ENCODE measurements around the gene TEAD1.

The TEAD1 gene

DNA sequence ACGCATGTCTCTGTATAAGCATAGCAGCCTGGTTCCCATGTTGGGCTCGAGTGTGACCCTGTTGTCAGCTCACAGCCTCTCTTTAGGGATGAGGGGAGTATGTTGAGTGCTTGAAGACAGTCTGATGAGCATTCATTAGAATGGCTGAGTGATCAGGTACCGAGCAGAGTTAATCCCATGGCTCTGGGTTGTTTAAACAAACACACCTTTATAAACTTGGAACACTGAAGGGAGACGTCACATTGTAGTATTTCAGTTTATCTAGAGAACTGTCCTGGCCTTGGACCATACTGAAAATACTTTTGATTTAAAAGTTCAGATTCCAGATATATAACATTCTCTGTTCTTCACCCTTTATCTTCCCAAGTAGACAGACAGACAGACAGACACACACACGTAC lies 76.0 kb downstream of the TEAD1 start:
- no peak for DNase-seq (ENCODE audit: low read depth)
- no peak overlapping the region for H3K4me3 ChIP-seq (ENCODE audit: low read depth, low read length)
- TF ChIP-seq, protein P1, sequence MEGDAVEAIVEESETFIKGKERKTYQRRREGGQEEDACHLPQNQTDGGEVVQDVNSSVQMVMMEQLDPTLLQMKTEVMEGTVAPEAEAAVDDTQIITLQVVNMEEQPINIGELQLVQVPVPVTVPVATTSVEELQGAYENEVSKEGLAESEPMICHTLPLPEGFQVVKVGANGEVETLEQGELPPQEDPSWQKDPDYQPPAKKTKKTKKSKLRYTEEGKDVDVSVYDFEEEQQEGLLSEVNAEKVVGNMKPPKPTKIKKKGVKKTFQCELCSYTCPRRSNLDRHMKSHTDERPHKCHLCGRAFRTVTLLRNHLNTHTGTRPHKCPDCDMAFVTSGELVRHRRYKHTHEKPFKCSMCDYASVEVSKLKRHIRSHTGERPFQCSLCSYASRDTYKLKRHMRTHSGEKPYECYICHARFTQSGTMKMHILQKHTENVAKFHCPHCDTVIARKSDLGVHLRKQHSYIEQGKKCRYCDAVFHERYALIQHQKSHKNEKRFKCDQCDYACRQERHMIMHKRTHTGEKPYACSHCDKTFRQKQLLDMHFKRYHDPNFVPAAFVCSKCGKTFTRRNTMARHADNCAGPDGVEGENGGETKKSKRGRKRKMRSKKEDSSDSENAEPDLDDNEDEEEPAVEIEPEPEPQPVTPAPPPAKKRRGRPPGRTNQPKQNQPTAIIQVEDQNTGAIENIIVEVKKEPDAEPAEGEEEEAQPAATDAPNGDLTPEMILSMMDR (IDR thresholded peaks at IDR 0.05; ENCODE audit: low read depth, low read length, missing control alignments): no peak
- in situ Hi-C loops (cut with HindIII; ENCODE audit: low sequenced_read_pairs): no loop called here

DNA sequence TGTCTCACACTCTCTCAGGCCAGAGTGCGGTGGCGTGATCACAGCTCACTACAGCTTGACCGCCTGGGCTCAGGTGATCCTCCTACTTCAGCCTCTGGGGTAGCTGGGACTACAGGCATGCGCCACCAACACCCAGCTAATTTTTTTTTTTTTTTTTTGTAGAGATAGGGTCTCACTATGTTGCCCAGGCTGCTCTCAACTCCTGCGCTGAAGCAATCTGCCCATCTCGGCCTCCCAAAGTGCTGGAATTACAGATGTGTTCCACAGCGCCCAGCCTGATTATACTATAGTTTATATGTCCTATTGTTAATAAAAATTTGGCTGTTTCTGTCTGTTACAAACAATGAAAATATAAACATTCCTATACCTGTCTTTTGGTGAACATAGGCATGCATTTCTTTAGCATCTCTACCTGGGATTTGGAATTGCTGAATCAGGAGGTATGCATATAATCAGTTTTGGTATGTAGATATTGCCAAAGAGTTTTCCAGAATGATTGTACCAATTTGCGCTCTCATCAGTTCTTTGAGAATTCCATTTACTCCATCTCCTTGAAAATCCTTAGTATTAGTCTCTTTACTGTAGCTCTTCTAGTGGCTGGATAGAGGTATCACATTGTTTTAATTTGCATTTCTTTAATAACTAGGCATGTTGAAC lies 78.8 kb downstream of the TEAD1 start:
- TF ChIP-seq, protein P1 (IDR thresholded peaks at IDR 0.05; ENCODE audit: low read depth, low read length, missing control alignments): no peak
- DNase-seq (ENCODE audit: low read depth): no peak
- in situ Hi-C loops (cut with HindIII; ENCODE audit: low sequenced_read_pairs): no loop called here
- H3K4me3 ChIP-seq (ENCODE audit: low read depth, low read length): no peak overlapping the region

DNA sequence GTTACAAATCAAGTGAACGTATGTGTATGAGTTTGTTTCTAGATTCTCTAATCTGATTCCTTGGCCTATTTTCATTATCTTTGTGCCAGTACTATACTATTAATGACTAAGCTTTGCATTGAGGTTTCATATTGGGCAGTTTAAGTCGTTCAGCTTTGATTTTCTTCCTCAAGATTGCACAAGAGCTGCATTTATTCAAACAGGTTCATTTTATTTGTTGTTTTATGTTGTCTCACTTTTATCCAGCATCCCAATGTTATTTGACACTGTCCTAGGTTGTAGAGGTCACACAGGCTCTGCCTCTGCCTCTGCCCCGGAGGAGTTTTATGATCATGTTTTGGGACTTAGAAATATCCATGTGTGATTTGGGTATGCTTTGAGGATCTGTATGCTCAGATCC lies 79.8 kb downstream of the TEAD1 start:
- in situ Hi-C loops (cut with HindIII; ENCODE audit: low sequenced_read_pairs): no loop called here
- H3K4me3 ChIP-seq (ENCODE audit: low read depth, low read length): no peak overlapping the region
- TF ChIP-seq, protein P1 (IDR thresholded peaks at IDR 0.05; ENCODE audit: low read depth, low read length, missing control alignments): no peak
- no peak for DNase-seq (ENCODE audit: low read depth)

DNA sequence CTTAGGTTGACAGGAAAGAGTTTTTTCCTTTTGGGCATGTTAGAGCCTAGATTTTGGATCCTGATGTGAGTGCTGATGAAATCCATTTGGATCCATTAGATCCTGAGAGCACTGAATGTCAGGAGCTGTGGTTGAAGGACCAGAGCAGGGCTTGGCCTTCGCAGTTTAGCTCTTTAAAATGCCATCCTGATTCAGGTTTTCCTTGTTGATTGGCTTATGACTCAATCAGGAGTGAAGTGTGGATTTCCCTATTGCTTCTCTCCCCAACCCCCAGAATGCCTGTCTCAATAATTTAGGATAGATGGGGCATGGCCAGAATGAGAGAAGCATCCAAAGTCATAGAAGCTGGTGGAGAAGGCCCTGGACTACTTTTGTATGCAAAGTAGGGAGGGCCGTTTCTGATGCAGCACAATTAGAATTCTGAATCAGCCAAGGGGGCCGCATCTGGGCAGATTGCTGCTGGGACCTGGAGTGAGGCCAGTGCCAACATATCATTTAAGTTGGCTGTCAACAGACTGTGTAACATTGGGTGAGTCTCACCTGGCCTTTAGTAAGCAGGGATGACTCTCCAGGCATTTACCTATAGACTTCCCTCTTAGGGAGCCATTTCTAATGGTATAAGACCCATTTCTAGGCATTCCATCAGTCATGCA lies 80.5 kb downstream of the TEAD1 start:
- in situ Hi-C loops (cut with HindIII; ENCODE audit: low sequenced_read_pairs): no loop called here
- TF ChIP-seq, protein P1 (IDR thresholded peaks at IDR 0.05; ENCODE audit: low read depth, low read length, missing control alignments): no peak
- no peak for DNase-seq (ENCODE audit: low read depth)
- H3K4me3 ChIP-seq (ENCODE audit: low read depth, low read length): no peak overlapping the region

DNA sequence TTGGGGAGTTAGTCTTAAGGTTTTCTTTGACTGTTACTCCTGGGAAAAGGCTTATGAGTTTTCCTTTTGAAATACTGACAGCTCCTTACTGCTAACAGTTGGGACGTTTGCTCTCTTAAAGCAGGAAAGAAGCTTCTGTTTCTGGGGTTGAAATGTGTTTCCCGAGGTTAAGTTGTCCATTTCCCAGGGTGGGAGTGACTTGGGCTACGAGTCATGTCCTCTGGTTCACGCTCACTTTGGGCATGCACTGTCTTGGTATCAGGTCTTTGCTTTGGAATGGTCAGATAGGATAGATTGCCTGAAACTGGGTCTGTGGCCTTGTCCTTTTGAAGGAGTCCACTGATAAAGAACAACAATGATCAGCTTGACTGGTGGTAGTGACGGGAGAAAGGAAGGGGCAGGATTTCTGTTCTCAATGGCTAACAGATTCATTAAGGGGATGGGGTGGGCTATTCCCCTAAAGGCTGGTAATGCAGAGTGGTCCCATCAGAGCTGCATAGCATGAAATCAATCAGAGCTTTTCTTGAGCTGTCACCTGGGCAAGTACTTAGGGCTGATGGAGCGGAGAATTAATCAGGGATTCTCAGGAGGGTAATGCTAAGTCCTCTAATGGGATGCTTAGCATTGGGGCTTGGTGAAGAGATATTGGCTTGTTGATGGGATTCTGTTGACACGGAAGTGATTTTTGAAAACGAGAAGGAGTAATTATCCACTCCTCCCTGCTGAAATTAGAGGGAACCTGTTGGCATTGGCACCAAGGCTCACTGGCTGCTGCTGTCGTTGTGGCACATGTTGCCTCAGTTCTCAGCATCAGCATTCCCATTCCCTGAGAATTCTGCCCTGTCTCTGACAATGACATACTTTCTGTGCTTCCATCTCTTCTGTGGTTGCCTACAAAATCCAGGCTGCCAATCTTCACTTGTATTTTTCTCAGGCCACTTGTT lies 81.6 kb downstream of the TEAD1 start:
- H3K4me3 ChIP-seq (ENCODE audit: low read depth, low read length): no peak overlapping the region
- no peak for DNase-seq (ENCODE audit: low read depth)
- TF ChIP-seq, protein P1 (IDR thresholded peaks at IDR 0.05; ENCODE audit: low read depth, low read length, missing control alignments): no peak
- in situ Hi-C loops (cut with HindIII; ENCODE audit: low sequenced_read_pairs): no loop called here

DNA sequence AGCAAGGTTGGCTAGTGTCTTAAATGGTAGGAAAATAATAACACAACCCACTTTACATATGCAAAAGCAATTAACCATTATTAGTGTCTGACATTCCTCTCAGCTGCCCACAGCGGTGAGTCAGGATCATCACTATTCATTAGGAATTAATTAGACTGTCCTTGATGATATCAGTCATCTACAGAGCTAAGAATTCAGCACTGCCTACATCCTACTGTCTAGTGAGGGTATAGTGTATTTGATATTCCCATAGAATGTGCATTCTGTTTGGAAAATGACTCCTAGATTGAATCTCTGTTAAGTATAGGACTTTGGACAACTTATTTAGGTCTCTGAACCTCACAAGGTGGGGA lies 82.2 kb downstream of the TEAD1 start:
- H3K4me3 ChIP-seq (ENCODE audit: low read depth, low read length): no peak overlapping the region
- DNase-seq (ENCODE audit: low read depth): no peak
- in situ Hi-C loops (cut with HindIII; ENCODE audit: low sequenced_read_pairs): no loop called here
- TF ChIP-seq, protein P1 (IDR thresholded peaks at IDR 0.05; ENCODE audit: low read depth, low read length, missing control alignments): no peak

All from astrocyte of the cerebellum (primary cell).